Endothelial cell of umbilical vein (primary cell): ENCODE results near the gene HINFP. TPM values are rescaled to one million over a fixed set of nuclear protein-coding genes. Genes with fewer than 3 reads are reported as not detected.

Experiments used
- BruUV-seq: library from RNA; stranded (reverse); fragments of 400-500 nt; replicated peaks from 2 replicates; lab custom pipeline; 2021; lab: Mats Ljungman, UMichigan
- CTCF ChIA-PET: fragments of 300-600, 350-600 bp; sonication (Branson Sonifier 250); formaldehyde crosslinking; loops from one replicate; lab custom pipeline; 2021; ENCODE audit warnings: antibody characterized with exemption, inconsistent platforms; lab: Charles Lee
- POLR2A ChIA-PET: fragments of 300-600, 350-600 bp; sonication (Branson Sonifier 250); formaldehyde crosslinking; loops from one replicate; lab custom pipeline; 2021; ENCODE audit warnings: antibody characterized with exemption, inconsistent platforms; lab: Charles Lee
- DNase-seq: peaks from one replicate; pipeline ENCODE4 v3.0.0-alpha.2; 2011; ENCODE audit warnings: low read depth, low spot score
- FAIRE-seq: peaks from 2 replicates; lab custom pipeline; 2011; peaks lifted over from hg19 to GRCh38; lab: Jason Lieb, UNC
- H2AFZ ChIP-seq: 2 replicates; pipeline ENCODE4 v1.6.0; 2012; ENCODE audit warnings: low read depth, low read length, control low read depth, inconsistent platforms
- H3K27ac ChIP-seq: 2 replicates; pipeline ENCODE4 v1.5.1; 2011; ENCODE audit warnings: low read depth, mild to moderate bottlenecking, control low read depth, low read length, moderate library complexity; ENCODE audit not compliant: insufficient read depth
- H3K27me3 ChIP-seq, 2 experiments: 2 replicates each; pipeline versions ENCODE4 v1.6.0 to v1.6.1; 2011; ENCODE audit warnings: low read length in 2 of 2, mixed read lengths in 1 of 2; ENCODE audit not compliant: control insufficient read depth in 2 of 2, insufficient read depth in 2 of 2
- H3K36me3 ChIP-seq, 2 experiments: 2 replicates in 1 of 2; 3 replicates in 1 of 2; pipeline ENCODE4 v1.5.1; 2011; ENCODE audit warnings: low read length in 2 of 2, mild to moderate bottlenecking in 1 of 2, moderate library complexity in 1 of 2; ENCODE audit not compliant: control insufficient read depth in 2 of 2, insufficient read depth in 2 of 2; ENCODE audit errors: extremely low read depth in 1 of 2
- H3K4me1 ChIP-seq: 3 replicates; pipeline ENCODE4 v1.5.1; 2011; ENCODE audit warnings: mild to moderate bottlenecking, low read length; ENCODE audit not compliant: control insufficient read depth, insufficient read depth; ENCODE audit errors: extremely low read depth
- H3K4me2 ChIP-seq: 2 replicates; pipeline ENCODE4 v1.6.1; 2011; ENCODE audit warnings: low read length, control low read depth, mixed read lengths; ENCODE audit not compliant: insufficient read depth
- H3K4me3 ChIP-seq, 3 experiments: fragments of 200-600 bp in 1 of 3; sonication (generic), shearing (Covaris generic) in 1 of 3; replicated peaks in 1 of 3; 2 replicates each; pipeline ENCODE4 v1.5.1; 2011 to 2016; ENCODE audit warnings: control low read depth in 3 of 3, low read length in 3 of 3, mild to moderate bottlenecking in 2 of 3, inconsistent platforms in 1 of 3, low read depth in 1 of 3, moderate library complexity in 1 of 3; ENCODE audit not compliant: insufficient read depth in 1 of 3
- H3K79me2 ChIP-seq: 2 replicates; pipeline ENCODE4 v1.6.0; 2012; ENCODE audit warnings: low read length, inconsistent platforms; ENCODE audit not compliant: control insufficient read depth, insufficient read depth
- H3K9ac ChIP-seq: replicated peaks from 2 replicates; pipeline ENCODE3; 2011; ENCODE audit warnings: low read length, control low read depth; ENCODE audit not compliant: insufficient read depth; ENCODE audit errors: extremely low read depth
- H3K9me1 ChIP-seq: replicated peaks from 3 replicates; pipeline ENCODE4 v1.6.0; 2011; ENCODE audit warnings: mild to moderate bottlenecking, low read length; ENCODE audit not compliant: control insufficient read depth, insufficient read depth; ENCODE audit errors: extremely low read depth
- H3K9me3 ChIP-seq: replicated peaks from 2 replicates; pipeline ENCODE4 v1.5.1; 2012; ENCODE audit warnings: low read length, inconsistent platforms; ENCODE audit not compliant: control insufficient read depth, insufficient read depth
- H4K20me1 ChIP-seq: replicated peaks from 2 replicates; pipeline ENCODE3; 2011; ENCODE audit warnings: mild to moderate bottlenecking, low read length; ENCODE audit not compliant: control insufficient read depth, insufficient read depth; ENCODE audit errors: extremely low read depth
- CTCF ChIP-seq, 2 donors: IDR thresholded peaks; 1 replicate in 1 of 2; 2 replicates in 1 of 2; pipeline ENCODE4 v1.5.1; 2011; ENCODE audit warnings: low read length in 2 of 2, mild to moderate bottlenecking in 2 of 2, moderate library complexity in 2 of 2, control low read depth in 1 of 2, inconsistent platforms in 1 of 2, low read depth in 1 of 2; ENCODE audit not compliant: insufficient read depth in 1 of 2; ENCODE audit errors: extremely low read depth in 1 of 2
- EZH2 ChIP-seq: IDR thresholded peaks from 2 replicates; pipeline ENCODE4 v1.6.1; 2012; ENCODE audit warnings: borderline replicate concordance, low read depth, mild to moderate bottlenecking, moderate library complexity, low read length, inconsistent platforms; ENCODE audit not compliant: severe bottlenecking
- FOS ChIP-seq: IDR thresholded peaks from 2 replicates; pipeline ENCODE4 v1.6.1; 2011; ENCODE audit warnings: mild to moderate bottlenecking, low read length, moderate library complexity, borderline replicate concordance; ENCODE audit not compliant: insufficient read depth
- GATA2 ChIP-seq: IDR thresholded peaks from 2 replicates; pipeline ENCODE4 v1.7.0; 2011; ENCODE audit warnings: low read depth, mild to moderate bottlenecking, moderate library complexity, mixed read lengths, low read length; ENCODE audit not compliant: insufficient read length, insufficient read depth
- JUN ChIP-seq: IDR thresholded peaks from 2 replicates; pipeline ENCODE4 v1.6.1; 2011; ENCODE audit warnings: borderline replicate concordance, low read depth; ENCODE audit not compliant: insufficient read length, insufficient read depth
- MAX ChIP-seq: IDR thresholded peaks from 2 replicates; pipeline ENCODE4 v1.6.1; 2011; ENCODE audit not compliant: insufficient read depth, insufficient read length
- MYC ChIP-seq: IDR thresholded peaks from one replicate; pipeline ENCODE4 v1.6.1; 2011; ENCODE audit warnings: mild to moderate bottlenecking, low read depth, low read length
- POLR2A ChIP-seq: IDR thresholded peaks from 2 replicates; pipeline ENCODE4 v1.6.1; 2012; ENCODE audit warnings: low read depth, mild to moderate bottlenecking, control low read depth, low read length
- POLR2AphosphoS5 ChIP-seq: IDR thresholded peaks from 2 replicates; pipeline ENCODE4 v1.6.1; 2012; ENCODE audit warnings: low read depth, mild to moderate bottlenecking, control low read depth, low read length, moderate library complexity; ENCODE audit not compliant: insufficient read depth
- dilution Hi-C: fragments of 300-500 bp; cut with MboI; formaldehyde crosslinking; loops from one replicate; pipeline ENCODE4 v1.15.0; 2019; ENCODE audit warnings: low sequenced_read_pairs; ENCODE audit not compliant: extremely low pct_ligation_motif_present
- intact Hi-C: fragments of 100-400 bp; cut with micrococcal nuclease; formaldehyde crosslinking; loops from one replicate; pipeline ENCODE4 v1.10.0; 2022
- polyA plus RNA-seq, 4 experiments: library from polyadenylated mRNA; depleted of rRNA in 3 of 4; stranded (reverse) in 3 of 4; unstranded in 1 of 4; fragments of >200 nt; gene quantifications; 2 replicates each; pipeline versions ENCODE4 v1.2.1 to v1.2.3, GENCODE V29; 2011 to 2012; ENCODE audit warnings: missing spikeins in 1 of 4
- total RNA-seq: library from RNA; stranded (reverse); gene quantifications from 2 replicates; pipeline ENCODE4 v1.2.3, GENCODE V29; 2021

HINFP gene
- total and polyA plus RNA-seq, 2 donors (not counting 3 experiments of a cell fraction or from before 2014, with no cell fraction given) = 30.8 to 33.4 TPM

- no TSS peak for BruUV-seq
- Histone ChIP-seq H3K79me2 (peaks cover 15% of the 10 kb centered on the region), H3K4me1 (peaks cover 29% of the 10 kb centered on the region), H3K27ac (no peak overlapping the region), H2AFZ (no peak overlapping the region), H4K20me1 (no peaks in the 10 kb centered on the region), H3K4me2 (no peak overlapping the region), H3K9ac (no peak overlapping the region), H3K4me3 (no peak overlapping the region), H3K36me3 (no peaks in the 10 kb centered on the region), H3K27me3 (no peaks in the 10 kb centered on the region), H3K9me1 (no peaks in the 10 kb centered on the region), H3K9me3 (no peaks in the 10 kb centered on the region)
- intact Hi-C loops (no loop called here), dilution Hi-C loops (no loop called here)
- TF ChIP-seq MYC (no peak), CTCF (IDR thresholded peaks at IDR 0.05; ENCODE audit: extremely low read depth in 1 of 2, insufficient read depth in 1 of 2, low read depth in 1 of 2, low read length in 2 of 2) (no peak), POLR2A (no peak), GATA2 (no peak), FOS (no peak), JUN (no peak), EZH2 (no peak), MAX (no peak), POLR2AphosphoS5 (no peak)
- POLR2A ChIA-PET = no interaction called here
- CTCF ChIA-PET = interaction anchor here (0.8 to 2.1 kb wide), 4 partner anchors 17 to 234 kb away, joined by 3 to 9 read pairs (median 5); no protein-coding TSS in a partner anchor
- FAIRE-seq = no peak
- DNase-seq = no peak
Observed at GRCh38 chr11:119103793-119104192, 17.6 kb upstream of the HINFP start.
